ENCODE results near the gene TSSK2.

Gene TSSK2

DNA sequence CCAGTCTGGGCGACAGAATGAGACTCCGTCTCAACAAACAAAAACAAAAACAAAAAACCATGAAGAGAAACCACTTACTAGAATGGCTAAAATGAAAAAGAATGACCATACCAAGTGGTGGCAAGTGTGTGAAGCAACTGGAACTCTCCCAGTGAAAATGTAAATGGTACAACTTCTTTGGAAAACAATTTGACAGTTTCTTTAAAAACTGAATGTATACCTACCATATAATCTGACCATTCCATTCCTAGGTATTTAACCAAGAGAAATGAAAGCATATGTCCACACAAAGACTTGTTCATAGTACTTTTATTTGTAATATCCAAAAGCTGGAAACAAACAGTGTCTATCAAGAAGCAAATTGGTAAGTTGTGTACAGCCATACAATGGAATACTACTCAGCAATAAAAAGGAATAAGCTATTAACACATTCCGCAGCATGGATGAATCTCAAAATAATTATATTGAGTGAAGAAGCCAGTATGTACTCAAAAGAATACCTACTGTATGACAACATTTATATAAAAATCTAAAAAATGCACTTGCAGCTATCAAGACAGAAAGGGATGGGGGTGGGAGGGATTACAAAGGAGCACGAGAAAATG is 36.6 kb upstream of the TSSK2 start:
- Histone ChIP-seq H3K4me1 (ENCODE audit: low read length) (no peaks in the 10 kb centered on the region), H3K79me2 (ENCODE audit: low read length) (peaks cover 37% of the 10 kb centered on the region), H3K27ac (ENCODE audit: low read length) (no peak overlapping the region), H3K36me3 (replicated peaks; ENCODE audit: insufficient read depth, low read length) (no peaks in the 10 kb centered on the region), H2AFZ (ENCODE audit: low read length) (no peak overlapping the region), H3K27me3 (replicated peaks; ENCODE audit: insufficient read depth, low read length) (no peaks in the 10 kb centered on the region), H3K4me3 (ENCODE audit: low read length) (no peak overlapping the region), H3F3A (ENCODE audit: insufficient read depth, low read length) (no peaks in the 10 kb centered on the region), H3K4me2 (ENCODE audit: low read depth, low read length) (no peak overlapping the region), H3K9me2 (replicated peaks; ENCODE audit: insufficient read depth, low read length) (no peaks in the 10 kb centered on the region), H4K20me1 (ENCODE audit: insufficient read depth, low read length) (no peaks in the 10 kb centered on the region; the same call in 1 of the 2 replicates), H3K9me3 (replicated peaks; ENCODE audit: insufficient read depth, low read length) (no peaks in the 10 kb centered on the region), H3K9ac (ENCODE audit: low read length) (no peak overlapping the region)
- TF ChIP-seq CTCF (IDR thresholded peaks at IDR 0.05; ENCODE audit: low read length) (no peak), EZH2 (optimal IDR thresholded peaks at IDR 0.05; ENCODE audit: low read depth, low read length) (no peak), EZH2phosphoT487 (IDR thresholded peaks at IDR 0.05; ENCODE audit: low read length) (no peak)
- DNase-seq = no peak

DNA sequence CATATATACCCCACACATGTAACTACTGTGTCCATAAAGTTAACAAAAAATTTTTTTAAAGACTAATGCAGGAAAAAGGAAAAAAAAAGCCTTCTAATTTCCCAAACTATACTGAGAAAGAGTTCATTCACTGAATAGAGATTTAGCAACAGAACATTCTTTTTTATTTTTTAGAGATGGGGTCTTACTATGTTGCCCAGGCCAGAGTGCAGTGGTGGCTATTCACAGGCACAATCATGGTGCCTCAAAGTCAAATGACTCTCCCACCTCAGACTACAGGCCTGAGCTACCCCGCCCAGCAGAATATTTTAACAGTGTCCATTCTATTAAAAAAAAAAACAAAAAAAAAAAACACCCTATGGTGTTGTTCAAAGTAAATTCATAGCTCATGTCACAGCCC is 34.6 kb upstream of the TSSK2 start:
- no peak overlapping the region for H3K9ac ChIP-seq (ENCODE audit: low read length)
- no peaks in the 10 kb centered on the region for H3K27me3 ChIP-seq (replicated peaks; ENCODE audit: insufficient read depth, low read length)
- H3K79me2 ChIP-seq (ENCODE audit: low read length) = peaks cover 57% of the 10 kb centered on the region
- H4K20me1 ChIP-seq (ENCODE audit: insufficient read depth, low read length) = no peaks in the 10 kb centered on the region; the same call in 1 of the 2 replicates
- H3K4me2 ChIP-seq (ENCODE audit: low read depth, low read length) = no peak overlapping the region
- TF ChIP-seq CTCF (IDR thresholded peaks at IDR 0.05; ENCODE audit: low read length) (no peak), EZH2 (optimal IDR thresholded peaks at IDR 0.05; ENCODE audit: low read depth, low read length) (no peak), EZH2phosphoT487 (IDR thresholded peaks at IDR 0.05; ENCODE audit: low read length) (no peak)
- no peak overlapping the region for H3K27ac ChIP-seq (ENCODE audit: low read length)
- H3K4me1 ChIP-seq (ENCODE audit: low read length) = no peaks in the 10 kb centered on the region
- no peak overlapping the region for H2AFZ ChIP-seq (ENCODE audit: low read length)
- no peaks in the 10 kb centered on the region for H3K9me3 ChIP-seq (replicated peaks; ENCODE audit: insufficient read depth, low read length)
- H3K9me2 ChIP-seq (replicated peaks; ENCODE audit: insufficient read depth, low read length) = no peaks in the 10 kb centered on the region
- DNase-seq = no peak
- H3F3A ChIP-seq (ENCODE audit: insufficient read depth, low read length) = no peaks in the 10 kb centered on the region
- H3K4me3 ChIP-seq (ENCODE audit: low read length) = no peak overlapping the region
- no peaks in the 10 kb centered on the region for H3K36me3 ChIP-seq (replicated peaks; ENCODE audit: insufficient read depth, low read length)

GRCh38 chr22:19097518-19097917 is 33.6 kb upstream of the TSSK2 start:
- no peaks in the 10 kb centered on the region for H3K9me3 ChIP-seq (replicated peaks; ENCODE audit: insufficient read depth, low read length)
- H3K4me1 ChIP-seq (ENCODE audit: low read length) = no peaks in the 10 kb centered on the region
- no peak overlapping the region for H3K9ac ChIP-seq (ENCODE audit: low read length)
- no peak overlapping the region for H3K4me2 ChIP-seq (ENCODE audit: low read depth, low read length)
- H3K79me2 ChIP-seq (ENCODE audit: low read length) = peaks cover 65% of the 10 kb centered on the region
- no peak overlapping the region for H3K4me3 ChIP-seq (ENCODE audit: low read length)
- H2AFZ ChIP-seq (ENCODE audit: low read length) = no peak overlapping the region
- DNase-seq = no peak
- H3F3A ChIP-seq (ENCODE audit: insufficient read depth, low read length) = no peaks in the 10 kb centered on the region
- H4K20me1 ChIP-seq (ENCODE audit: insufficient read depth, low read length) = no peaks in the 10 kb centered on the region; the same call in 1 of the 2 replicates
- H3K9me2 ChIP-seq (replicated peaks; ENCODE audit: insufficient read depth, low read length) = no peaks in the 10 kb centered on the region
- H3K27me3 ChIP-seq (replicated peaks; ENCODE audit: insufficient read depth, low read length) = no peaks in the 10 kb centered on the region
- TF ChIP-seq EZH2phosphoT487 (IDR thresholded peaks at IDR 0.05; ENCODE audit: low read length) = no peak
- TF ChIP-seq CTCF (IDR thresholded peaks at IDR 0.05; ENCODE audit: low read length) = no peak
- no peaks in the 10 kb centered on the region for H3K36me3 ChIP-seq (replicated peaks; ENCODE audit: insufficient read depth, low read length)
- H3K27ac ChIP-seq (ENCODE audit: low read length) = no peak overlapping the region
